ENCODE results near the gene MBL2. TPM values are rescaled to one million over a fixed set of nuclear protein-coding genes. Genes with fewer than 3 reads are reported as not detected.

MBL2 gene
- total RNA-seq, 1 experiment from 2014 or later: not detected

- no peak for TF ChIP-seq STAT6 (CRISPR knock-in tag; conservative IDR thresholded peaks at IDR 0.05; ENCODE audit: low read depth)
- TF ChIP-seq CBFB (CRISPR knock-in tag; IDR thresholded peaks at IDR 0.05; ENCODE audit: low read depth): no peak
- TF ChIP-seq ZNF138 (CRISPR knock-in tag; conservative IDR thresholded peaks at IDR 0.05): no peak
- no peak for TF ChIP-seq ZNF232 (CRISPR knock-in tag; IDR thresholded peaks at IDR 0.05)
- TF ChIP-seq TEAD1 (CRISPR knock-in tag; IDR thresholded peaks at IDR 0.05): no peak
- TF ChIP-seq FOXJ3 (CRISPR knock-in tag; IDR thresholded peaks at IDR 0.05; ENCODE audit: borderline replicate concordance): no peak
- TF ChIP-seq PRRX2 (CRISPR knock-in tag; IDR thresholded peaks at IDR 0.05): no peak
Observed at GRCh38 chr10:52720018-52720417, 52.6 kb downstream of the MBL2 start (continued).

Measured in WTC11 (cell line).